Mesodermal cell (in vitro differentiated cells): Measurements from ENCODE around the gene NXPE1.

Experiments
- H3K27ac ChIP-seq: 2 replicates; pipeline ENCODE4 v1.7.0; 2013; ENCODE audit warnings: mild to moderate bottlenecking, low read depth, low read length, moderate library complexity; ENCODE audit not compliant: severe bottlenecking
- H3K36me3 ChIP-seq: 2 replicates; pipeline ENCODE4 v1.7.1; 2013; ENCODE audit warnings: mild to moderate bottlenecking, low read length, moderate library complexity; ENCODE audit not compliant: control insufficient read depth, insufficient read depth
- H3K4me1 ChIP-seq: one replicate; pipeline ENCODE4 v1.7.1; 2013; ENCODE audit warnings: mild to moderate bottlenecking, low read length; ENCODE audit not compliant: insufficient read depth, control insufficient read depth, poor library complexity, severe bottlenecking
- H3K4me3 ChIP-seq: 2 replicates; pipeline ENCODE4 v1.7.0; 2013; ENCODE audit warnings: low read length, control low read depth, mild to moderate bottlenecking; ENCODE audit not compliant: insufficient read depth, poor library complexity, severe bottlenecking; ENCODE audit errors: extremely low read depth
- H3K9me3 ChIP-seq: 2 replicates; pipeline ENCODE4 v1.7.1; 2013; ENCODE audit warnings: mild to moderate bottlenecking, low read length, moderate library complexity; ENCODE audit not compliant: control insufficient read depth
- WGBS, 2 experiments: methylation state at CpG; one replicate each; pipeline ENCODE4 v1.1.5; 2013; ENCODE audit warnings: missing lambda C conversion rate in 2 of 2; ENCODE audit not compliant: insufficient coverage in 2 of 2; 5-methylcytosine and 5-hydroxymethylcytosine counted together

NXPE1 gene

GRCh38 chr11:114496915-114497314 lies 62.8 kb downstream of the NXPE1 start:
- WGBS, 2 experiments, result no CpG with 5 or more reads among the region's 3 CpGs
- Histone ChIP-seq H3K9me3 (no peaks in the 10 kb centered on the region), H3K4me3 (no peak overlapping the region), H3K27ac (no peak overlapping the region), H3K4me1 (no peaks in the 10 kb centered on the region), H3K36me3 (no peaks in the 10 kb centered on the region)

DNA sequence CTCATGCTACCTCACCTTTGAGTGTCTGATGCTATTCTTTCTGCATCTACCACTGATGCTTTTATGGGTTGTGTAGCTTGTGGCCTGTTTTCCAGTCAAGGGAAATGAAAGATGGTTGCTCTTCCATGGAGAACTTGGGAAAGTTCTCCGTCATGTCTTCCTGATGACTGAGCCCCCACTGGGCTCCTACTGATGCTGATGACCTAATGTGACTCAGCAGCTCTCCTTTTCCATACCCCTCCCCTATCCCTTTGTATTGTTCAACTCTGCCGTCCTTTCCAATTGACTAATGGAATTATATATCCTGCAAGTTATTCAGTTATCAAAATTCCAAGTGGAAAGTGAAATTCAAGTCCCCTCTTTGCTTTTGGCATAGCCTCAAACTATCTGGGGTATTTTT lies 75.8 kb downstream of the NXPE1 start:
- Histone ChIP-seq H3K9me3 (peaks cover 6% of the 10 kb centered on the region), H3K4me1 (peaks cover 6% of the 10 kb centered on the region), H3K36me3 (no peaks in the 10 kb centered on the region), H3K27ac (no peak overlapping the region), H3K4me3 (no peak overlapping the region)
- WGBS, 2 experiments, result 89% methylated on average over 1 of the region's 2 CpGs; no CpG with 5 or more reads in 1 of the 2 experiments

GRCh38 chr11:114482114-114482513 lies 77.6 kb downstream of the NXPE1 start:
- H3K4me1 ChIP-seq, result peaks cover 17% of the 10 kb centered on the region
- no peaks in the 10 kb centered on the region for H3K36me3 ChIP-seq
- H3K9me3 ChIP-seq, result peaks cover 6% of the 10 kb centered on the region
- no peak overlapping the region for H3K27ac ChIP-seq
- no peak overlapping the region for H3K4me3 ChIP-seq
- no CpG with 5 or more reads among the region's 1 CpG for WGBS, 2 experiments

- Histone ChIP-seq H3K4me1 (peaks cover 17% of the 10 kb centered on the region), H3K4me3 (no peak overlapping the region), H3K27ac (peak overlapping the region; percentile 85), H3K36me3 (no peaks in the 10 kb centered on the region), H3K9me3 (peaks cover 6% of the 10 kb centered on the region)
- 82 to 100% methylated on average over 1 of the region's 1 CpG for WGBS, 2 experiments
Observed at GRCh38 chr11:114479331-114479730, 80.3 kb downstream of the NXPE1 start.

GRCh38 chr11:114478768-114479167 lies 80.9 kb downstream of the NXPE1 start:
- Histone ChIP-seq H3K36me3 (no peaks in the 10 kb centered on the region), H3K4me3 (no peak overlapping the region), H3K27ac (peak overlapping the region; percentile 85), H3K4me1 (peaks cover 17% of the 10 kb centered on the region), H3K9me3 (peaks cover 6% of the 10 kb centered on the region)
- 35 to 41% methylated on average over 2 to 4 of the region's 4 CpGs for WGBS, 2 experiments

- 17% methylated on average over 1 of the region's 2 CpGs; no CpG with 5 or more reads in 1 of the 2 experiments for WGBS, 2 experiments
- no peak overlapping the region for H3K4me3 ChIP-seq
- peaks cover 17% of the 10 kb centered on the region for H3K4me1 ChIP-seq
- peaks cover 6% of the 10 kb centered on the region for H3K9me3 ChIP-seq
- H3K36me3 ChIP-seq, result no peaks in the 10 kb centered on the region
- H3K27ac ChIP-seq, result peak overlapping the region; percentile 85
Observed at GRCh38 chr11:114478001-114478410, 81.7 kb downstream of the NXPE1 start.

DNA sequence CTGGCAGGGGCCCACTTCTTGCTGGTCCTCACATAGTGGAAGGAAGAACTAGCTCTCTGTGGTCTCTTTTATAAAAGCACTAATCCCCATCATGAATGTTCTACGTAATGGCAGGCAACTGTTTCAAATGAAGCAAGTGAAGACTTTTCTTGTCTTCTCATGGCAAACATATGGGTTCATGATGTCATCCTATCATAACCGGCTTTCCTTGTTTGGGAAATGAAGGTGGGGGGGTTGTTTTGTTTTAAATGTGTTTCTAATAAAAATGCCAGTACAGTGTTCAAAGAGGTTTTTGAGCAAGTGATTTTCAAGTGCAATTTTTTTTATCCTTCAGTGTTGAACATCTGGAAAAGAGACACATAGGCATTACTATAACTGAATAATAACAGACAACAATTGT lies 87.0 kb downstream of the NXPE1 start:
- Histone ChIP-seq H3K36me3 (peaks cover 5% of the 10 kb centered on the region), H3K4me3 (no peak overlapping the region), H3K27ac (no peak overlapping the region), H3K4me1 (no peaks in the 10 kb centered on the region), H3K9me3 (no peaks in the 10 kb centered on the region)
- 100% methylated on average over 1 to 2 of the region's 2 CpGs for WGBS, 2 experiments
